Common myeloid progenitor, CD34-positive (primary cell): ENCODE data around the gene SLITRK1.

ENCODE experiments used
- CTCF ChIA-PET: fragments of 350-600 bp; sonication (Branson Sonifier 250); formaldehyde crosslinking; loops from one replicate; lab custom pipeline; 2021; ENCODE audit warnings: antibody characterized with exemption; lab: Charles Lee
- POLR2A ChIA-PET: fragments of 350-600 bp; sonication (Branson Sonifier 250); formaldehyde crosslinking; loops from one replicate; lab custom pipeline; 2021; ENCODE audit warnings: antibody characterized with exemption; lab: Charles Lee
- DNase-seq, 3 donors: peaks; one replicate each; pipeline versions ENCODE4 v3.0.0 to v3.0.0-alpha.2; 2013
- H3K27ac ChIP-seq, 2 experiments: 1 replicate in 1 of 2; 2 replicates in 1 of 2; pipeline ENCODE4 v1.7.0; 2013; ENCODE audit warnings: inconsistent platforms in 2 of 2, low read length in 2 of 2, mild to moderate bottlenecking in 2 of 2, low read depth in 1 of 2, moderate library complexity in 1 of 2; ENCODE audit not compliant: severe bottlenecking in 2 of 2, insufficient read depth in 1 of 2, poor library complexity in 1 of 2
- H3K27me3 ChIP-seq, 5 experiments: replicated peaks in 2 of 5; 1 replicate in 3 of 5; 2 replicates in 2 of 5; pipeline versions ENCODE4 v1.6.1 to v1.7.0; 2013; ENCODE audit warnings: low read length in 4 of 5, mild to moderate bottlenecking in 2 of 5, moderate library complexity in 2 of 5, inconsistent platforms in 1 of 5; ENCODE audit not compliant: insufficient read depth in 5 of 5, control insufficient read depth in 4 of 5
- H3K36me3 ChIP-seq, 4 experiments: 1 replicate in 2 of 4; 2 replicates in 2 of 4; pipeline versions ENCODE4 v1.6.1 to v1.7.0; 2013; ENCODE audit warnings: low read length in 3 of 4, control low read depth in 1 of 4, mild to moderate bottlenecking in 1 of 4; ENCODE audit not compliant: control insufficient read depth in 4 of 4, insufficient read depth in 4 of 4
- H3K4me1 ChIP-seq, 4 experiments: 1 replicate in 3 of 4; 2 replicates in 1 of 4; pipeline versions ENCODE4 v1.6.1 to v1.7.1; 2013; ENCODE audit warnings: low read length in 3 of 4, mild to moderate bottlenecking in 3 of 4, control low read depth in 1 of 4, inconsistent platforms in 1 of 4, moderate library complexity in 1 of 4; ENCODE audit not compliant: control insufficient read depth in 4 of 4, insufficient read depth in 4 of 4; ENCODE audit errors: control extremely low read depth in 1 of 4
- H3K4me3 ChIP-seq, 7 experiments: 1 replicate in 4 of 7; 2 replicates in 3 of 7; pipeline versions ENCODE4 v1.5.1 to v1.7.0; 2013; ENCODE audit warnings: mild to moderate bottlenecking in 7 of 7, low read length in 6 of 7, moderate library complexity in 6 of 7, inconsistent platforms in 2 of 7, low read depth in 2 of 7, control low read depth in 1 of 7; ENCODE audit not compliant: insufficient read depth in 4 of 7, control insufficient read depth in 1 of 7; ENCODE audit errors: extremely low read depth in 1 of 7
- H3K9me3 ChIP-seq, 5 experiments: 1 replicate in 4 of 5; 2 replicates in 1 of 5; pipeline versions ENCODE4 v1.6.1 to v1.7.1; 2013; ENCODE audit warnings: low read length in 4 of 5, mild to moderate bottlenecking in 2 of 5, inconsistent platforms in 1 of 5, low read depth in 1 of 5, moderate library complexity in 1 of 5; ENCODE audit not compliant: control insufficient read depth in 4 of 5, insufficient read depth in 2 of 5; ENCODE audit errors: control extremely low read depth in 1 of 5
- WGBS: methylation state at CpG from one replicate; pipeline ENCODE4 v1.1.5; 2013; ENCODE audit not compliant: insufficient coverage; 5-methylcytosine and 5-hydroxymethylcytosine counted together

Gene SLITRK1

DNA sequence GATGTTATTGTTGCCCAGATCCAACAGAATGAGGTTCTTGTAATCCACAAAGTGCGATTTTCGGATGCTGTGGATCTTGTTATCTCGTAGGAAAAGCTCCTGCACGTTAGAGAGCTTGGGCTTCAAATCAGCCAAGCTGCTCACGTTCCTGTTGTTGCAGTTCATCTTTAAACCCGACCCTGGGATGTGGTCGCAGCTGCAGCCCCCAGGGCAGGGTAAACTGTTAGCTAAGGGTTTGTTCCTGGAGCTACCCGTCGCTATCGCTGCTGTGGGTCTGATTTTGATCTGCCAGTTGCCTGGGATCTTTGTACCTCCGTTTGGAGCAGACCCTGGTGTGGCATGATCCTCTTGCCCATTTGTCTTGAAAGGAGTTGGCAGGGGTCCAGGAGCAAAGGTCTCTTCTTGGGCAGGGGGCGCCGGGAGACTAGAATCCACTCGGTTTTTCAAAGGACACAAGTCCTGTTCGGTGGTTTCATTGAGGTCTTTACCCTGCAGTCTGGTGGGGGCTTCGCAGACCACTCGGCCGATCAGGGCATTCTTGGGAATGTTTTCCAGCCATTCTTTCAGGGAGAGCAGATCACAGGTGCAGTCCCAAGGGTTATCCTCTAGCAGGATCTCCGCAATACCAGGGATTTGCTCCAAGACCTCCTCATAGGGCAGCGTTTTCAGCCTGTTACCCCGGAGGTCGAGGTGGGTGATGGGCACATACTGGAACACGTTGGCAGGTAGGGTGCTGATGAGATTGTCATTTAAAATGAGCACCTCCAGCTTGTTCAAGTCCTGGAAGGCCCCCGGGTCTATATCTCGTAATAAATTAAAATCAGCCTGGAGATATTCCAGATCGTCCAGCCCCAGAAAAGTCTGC, 1.8 kb downstream of the SLITRK1 start:
- Histone ChIP-seq H3K27ac (no peak overlapping the region), H3K4me3 (peak overlapping the region in 5 of 7 experiments; percentile 30 to 87 (median 72)), H3K27me3 (peaks cover 16 to 69% (median 42%) of the 10 kb centered on the region in 5 experiments), H3K36me3 (no peaks in the 10 kb centered on the region), H3K4me1 (peaks cover 5 to 45% (median 37%) of the 10 kb centered on the region in 4 experiments), H3K9me3 (no peaks in the 10 kb centered on the region)
- WGBS: 9% methylated on average over 19 of the region's 26 CpGs
- peak in 2 of 3 donors; percentile 18 to 21 for DNase-seq
- CTCF ChIA-PET: no interaction called here
- POLR2A ChIA-PET: no interaction called here

DNA sequence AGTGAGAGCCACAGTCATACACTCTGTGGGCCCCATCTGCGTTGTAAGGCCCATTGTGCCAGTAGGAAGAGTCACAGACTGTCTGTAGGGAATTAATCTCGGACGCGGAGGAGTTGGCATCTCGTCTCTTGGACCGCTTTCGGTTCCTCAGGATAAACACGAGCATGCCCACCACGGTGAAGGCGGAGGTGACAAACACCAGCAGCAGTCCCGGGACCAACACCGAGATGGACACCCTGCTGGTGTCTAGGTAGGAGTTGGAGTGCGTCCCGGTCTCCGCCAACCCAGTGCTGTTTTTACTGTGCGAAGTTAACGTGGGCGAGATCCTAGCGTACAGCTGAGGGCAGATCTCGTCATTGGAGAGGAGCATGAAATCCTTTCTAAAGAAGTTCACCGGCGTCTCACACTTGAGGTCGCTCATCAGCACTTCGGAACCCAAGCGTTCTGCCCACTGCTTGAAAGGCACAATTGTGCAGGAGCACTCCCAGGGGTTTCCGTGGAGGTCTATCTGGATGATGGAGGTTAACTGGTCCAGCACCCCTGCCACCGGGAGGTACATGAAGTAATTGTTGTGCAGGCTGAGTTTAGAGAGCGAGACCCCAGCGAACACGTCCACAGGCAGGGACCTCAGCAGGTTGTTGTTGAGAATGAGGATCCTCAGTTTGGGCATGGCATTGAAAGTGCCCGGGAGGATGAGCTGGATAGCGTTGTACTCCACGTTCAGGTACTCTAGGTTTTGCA, 2.7 kb downstream of the SLITRK1 start:
- Histone ChIP-seq H3K27me3 (peaks cover 14 to 67% (median 42%) of the 10 kb centered on the region in 5 experiments), H3K36me3 (no peaks in the 10 kb centered on the region), H3K27ac (no peak overlapping the region), H3K4me1 (peaks cover 5 to 45% (median 37%) of the 10 kb centered on the region in 4 experiments), H3K4me3 (peak overlapping the region; percentile 20 to 87 (median 52)), H3K9me3 (no peaks in the 10 kb centered on the region)
- POLR2A ChIA-PET: no interaction called here
- DNase-seq: peak in 2 of 3 donors; percentile 37 to 58
- 5% methylated on average over 30 of the region's 33 CpGs for WGBS
- CTCF ChIA-PET: no interaction called here

DNA sequence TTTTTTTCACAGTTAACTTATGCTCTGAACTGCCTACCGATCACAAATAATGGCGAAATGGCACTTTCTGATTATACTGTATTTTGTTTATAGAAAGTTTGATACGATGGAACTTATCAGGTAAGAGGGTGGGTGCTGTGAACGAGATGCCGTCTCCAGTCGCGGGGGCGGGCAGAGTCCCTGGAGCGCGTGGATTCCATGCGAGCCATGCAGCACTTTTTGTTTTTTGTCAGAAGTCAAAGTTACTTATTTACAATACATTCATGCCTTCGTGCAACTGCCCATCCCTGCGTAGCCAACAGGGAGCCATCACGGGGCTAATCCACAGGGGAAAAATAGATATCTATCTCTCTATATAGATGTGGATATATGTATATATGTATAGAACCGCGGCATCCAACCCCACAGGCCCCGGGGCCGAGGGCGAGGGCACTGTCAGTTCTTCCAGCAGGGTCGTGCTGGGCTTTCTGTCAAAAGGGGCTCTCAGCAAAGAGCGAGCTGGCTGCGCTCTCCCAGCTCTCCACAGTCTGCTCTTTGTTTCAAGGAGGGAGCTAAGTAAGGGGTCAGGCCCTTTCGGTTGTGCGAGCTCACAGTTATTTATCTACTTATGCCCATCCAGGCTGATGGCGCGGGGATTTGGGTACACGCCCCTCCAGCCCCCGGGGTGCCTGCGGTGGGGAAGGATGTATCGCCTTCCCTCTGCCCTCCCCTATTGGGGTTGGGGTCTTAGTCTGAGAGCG, 3.4 kb downstream of the SLITRK1 start:
- POLR2A ChIA-PET: no interaction called here
- 7% methylated on average over 15 of the region's 31 CpGs for WGBS
- CTCF ChIA-PET: no interaction called here
- no peaks in the 10 kb centered on the region for H3K36me3 ChIP-seq
- no peaks in the 10 kb centered on the region for H3K9me3 ChIP-seq
- peaks cover 5 to 45% (median 37%) of the 10 kb centered on the region in 4 experiments for H3K4me1 ChIP-seq
- peaks cover 13 to 63% (median 40%) of the 10 kb centered on the region in 5 experiments for H3K27me3 ChIP-seq
- peak in 2 of 3 donors; percentile 25 to 38 for DNase-seq
- H3K27ac ChIP-seq: no peak overlapping the region
- peak overlapping the region; percentile 20 to 87 (median 52) for H3K4me3 ChIP-seq

DNA sequence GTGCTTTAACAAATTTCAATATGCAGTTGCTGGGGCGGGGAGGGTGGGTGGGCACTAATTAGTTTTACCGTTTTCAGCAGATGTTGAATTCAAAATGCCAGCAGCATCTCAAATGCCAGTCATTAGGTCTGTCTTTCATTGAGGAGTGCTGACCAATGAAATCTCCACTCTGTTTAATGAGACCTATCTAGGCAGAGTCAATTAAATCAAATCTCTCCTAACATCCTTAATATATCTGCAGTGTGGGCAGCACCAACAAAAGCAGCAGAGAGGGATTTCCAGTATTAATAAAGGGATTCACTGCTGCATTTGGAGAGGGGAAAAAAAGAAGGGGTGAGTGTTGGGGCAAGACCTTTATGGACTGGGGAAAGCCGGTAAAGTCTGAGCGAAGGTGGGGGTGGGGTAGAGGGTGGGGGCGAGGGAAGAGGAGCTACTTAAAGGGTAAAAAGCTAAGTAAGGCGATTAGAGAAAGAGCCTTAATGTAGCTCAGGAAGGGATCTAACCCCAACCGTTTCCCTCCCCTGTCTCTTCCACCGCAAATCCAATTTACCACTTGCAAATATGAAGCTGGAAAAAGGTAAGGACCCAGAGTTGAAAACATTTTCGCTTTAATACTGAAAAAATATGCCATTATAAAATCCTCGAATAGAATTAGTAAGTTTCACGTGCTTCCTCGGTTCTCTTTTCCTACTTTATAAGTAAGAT, 4.5 kb downstream of the SLITRK1 start:
- CTCF ChIA-PET: no interaction called here
- peaks cover 9 to 52% (median 32%) of the 10 kb centered on the region in 5 experiments for H3K27me3 ChIP-seq
- WGBS: 45% methylated on average over 8 of the region's 12 CpGs

DNA sequence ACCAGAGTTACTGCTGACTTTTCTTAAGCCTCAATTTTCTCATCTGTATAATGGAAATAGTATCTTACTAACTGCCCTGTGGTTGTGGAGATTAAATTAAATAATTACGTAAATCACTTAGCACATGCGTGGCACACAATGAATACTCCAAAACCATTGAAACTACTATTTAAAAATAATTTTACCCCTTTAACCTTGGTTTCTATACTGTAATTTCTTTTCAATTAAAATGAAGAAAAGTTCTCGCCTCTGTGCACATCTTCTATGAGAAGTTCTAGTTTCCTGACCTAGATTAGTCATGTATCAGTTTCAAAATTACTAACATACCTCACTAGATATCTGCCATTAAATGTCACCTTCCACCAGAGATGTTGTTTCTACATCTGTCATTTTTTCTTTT, 5.7 kb downstream of the SLITRK1 start:
- POLR2A ChIA-PET: no interaction called here
- WGBS: 100% methylated on average over 1 of the region's 3 CpGs
- Histone ChIP-seq H3K4me1 (peaks cover 2 to 31% (median 26%) of the 10 kb centered on the region in 4 experiments), H3K9me3 (no peaks in the 10 kb centered on the region), H3K4me3 (no peak overlapping the region), H3K27ac (no peak overlapping the region), H3K36me3 (no peaks in the 10 kb centered on the region), H3K27me3 (peaks cover 4 to 41% (median 30%) of the 10 kb centered on the region in 5 experiments)
- CTCF ChIA-PET: no interaction called here
- no peak for DNase-seq

More for the DNA sequence above, 4.5 kb downstream of the SLITRK1 start:
- H3K4me1 ChIP-seq: peaks cover 5 to 41% (median 36%) of the 10 kb centered on the region in 4 experiments
- no peak overlapping the region for H3K27ac ChIP-seq
- POLR2A ChIA-PET: no interaction called here
- H3K4me3 ChIP-seq: no peak overlapping the region
- DNase-seq: no peak
- H3K36me3 ChIP-seq: no peaks in the 10 kb centered on the region
- no peaks in the 10 kb centered on the region for H3K9me3 ChIP-seq

DNA sequence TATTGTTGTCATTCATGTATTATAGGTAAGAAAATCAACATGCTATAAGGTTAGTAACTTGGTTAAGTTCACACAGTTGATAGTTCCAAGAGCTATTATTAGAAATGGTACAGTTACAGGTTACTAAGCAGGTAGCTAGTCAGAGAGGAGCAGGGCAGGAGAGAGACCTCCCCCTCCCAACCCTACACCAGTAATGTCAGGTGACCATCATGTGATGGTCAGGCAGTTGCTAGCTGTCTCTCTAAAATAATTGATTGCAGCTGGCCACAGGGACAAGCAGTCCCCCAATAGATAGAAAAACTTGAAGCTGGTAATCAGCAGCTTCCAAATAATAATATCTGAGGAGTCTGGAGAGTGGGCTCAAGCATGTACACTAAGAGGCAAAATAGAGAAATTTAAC, 14.6 kb downstream of the SLITRK1 start:
- no peak for DNase-seq
- no peaks in the 10 kb centered on the region for H3K36me3 ChIP-seq
- CTCF ChIA-PET: no interaction called here

More for the DNA sequence above, 14.6 kb downstream of the SLITRK1 start:
- Histone ChIP-seq H3K27me3 (no peaks in the 10 kb centered on the region), H3K4me1 (no peaks in the 10 kb centered on the region), H3K9me3 (no peaks in the 10 kb centered on the region), H3K4me3 (no peak overlapping the region), H3K27ac (no peak overlapping the region)
- POLR2A ChIA-PET: no interaction called here
